ENCODE data around the gene C18orf63.
"Not testable (repeated sequence)": the region's sequence is repeated elsewhere in the genome, so short reads cannot be mapped to it uniquely, and the experiment has no call there.

The C18orf63 gene

GRCh38 chr18:74311000-74311399, 4.6 kb upstream of the C18orf63 start:
- DNase-seq (ENCODE audit: low spot score) = no peak
- no peak for TF ChIP-seq CTCF (IDR thresholded peaks at IDR 0.05; ENCODE audit: extremely low read depth, missing control alignments)

- DNase-seq (ENCODE audit: low spot score) = no peak
- no peak for TF ChIP-seq CTCF (IDR thresholded peaks at IDR 0.05; ENCODE audit: extremely low read depth, missing control alignments)
Measured at GRCh38 chr18:74314759-74315463, 728 bp upstream of the C18orf63 start.

GRCh38 chr18:74316257-74317170, 875 bp downstream of the C18orf63 start:
- TF ChIP-seq CTCF (IDR thresholded peaks at IDR 0.05; ENCODE audit: extremely low read depth, missing control alignments) = no peak
- no peak for DNase-seq (ENCODE audit: low spot score)

- no peak for DNase-seq (ENCODE audit: low spot score)
- TF ChIP-seq CTCF (IDR thresholded peaks at IDR 0.05; ENCODE audit: extremely low read depth, missing control alignments) = no peak
Measured at GRCh38 chr18:74326231-74326630, 10.6 kb downstream of the C18orf63 start.

- DNase-seq (ENCODE audit: low spot score) = not testable (repeated sequence)
Measured at GRCh38 chr18:74326791-74327190, 11.2 kb downstream of the C18orf63 start.

GRCh38 chr18:74328206-74328605, 12.6 kb downstream of the C18orf63 start:
- TF ChIP-seq CTCF (IDR thresholded peaks at IDR 0.05; ENCODE audit: extremely low read depth, missing control alignments) = no peak
- no peak for DNase-seq (ENCODE audit: low spot score)

- no peak for DNase-seq (ENCODE audit: low spot score)
- TF ChIP-seq CTCF (IDR thresholded peaks at IDR 0.05; ENCODE audit: extremely low read depth, missing control alignments) = no peak
Measured at GRCh38 chr18:74329688-74330205, 14.1 kb downstream of the C18orf63 start.

All from GM20000 (cell line).